Stimulated activated naive CD8-positive, alpha-beta T cell treated with anti-CD3 and anti-CD28 coated beads, Interleukin-15, Interleukin-2, amounts not matched to agents 100 ng/mL and 50 ng/mL, for 24 hours (primary cell): ENCODE results near the gene PLPP1.
"Not testable (repeated sequence)": the region's sequence is repeated elsewhere in the genome, so short reads cannot be mapped to it uniquely, and the experiment has no call there.

Source experiments
- H3K27ac Mint-ChIP-seq: one replicate; pipeline ENCODE4 v1.8.0; 2021; ENCODE audit warnings: mild to moderate bottlenecking, mixed read lengths
- H3K27me3 Mint-ChIP-seq: one replicate; pipeline ENCODE4 v1.8.0; 2021; ENCODE audit warnings: mixed read lengths
- H3K36me3 Mint-ChIP-seq: one replicate; pipeline ENCODE4 v1.8.0; 2021; ENCODE audit warnings: low read depth, mixed read lengths
- H3K4me1 Mint-ChIP-seq: one replicate; pipeline ENCODE4 v1.8.0; 2021; ENCODE audit warnings: low read depth, mixed read lengths
- H3K4me3 Mint-ChIP-seq: one replicate; pipeline ENCODE4 v1.8.0; 2021; ENCODE audit warnings: mild to moderate bottlenecking, mixed read lengths
- H3K9me3 Mint-ChIP-seq: one replicate; pipeline ENCODE4 v1.8.0; 2021; ENCODE audit warnings: mixed read lengths

PLPP1 gene

GRCh38 chr5:55503917-55504316 is 30.8 kb downstream of the PLPP1 start:
- H3K27ac Mint-ChIP-seq, H3K36me3 Mint-ChIP-seq, H3K9me3 Mint-ChIP-seq, H3K4me3 Mint-ChIP-seq, H3K27me3 Mint-ChIP-seq: not testable (repeated sequence)
- peaks cover 14% of the 10 kb centered on the region for H3K4me1 Mint-ChIP-seq

GRCh38 chr5:55502759-55503158 is 32.0 kb downstream of the PLPP1 start:
- Mint-ChIP-seq H3K4me1 (peaks cover 14% of the 10 kb centered on the region), H3K4me3 (no peak overlapping the region), H3K9me3 (no peaks in the 10 kb centered on the region), H3K36me3 (no peaks in the 10 kb centered on the region), H3K27ac (no peak overlapping the region), H3K27me3 (no peaks in the 10 kb centered on the region)

- no peak overlapping the region for H3K27ac Mint-ChIP-seq
- no peak overlapping the region for H3K4me3 Mint-ChIP-seq
- no peaks in the 10 kb centered on the region for H3K36me3 Mint-ChIP-seq
- H3K9me3 Mint-ChIP-seq: no peaks in the 10 kb centered on the region
- H3K4me1 Mint-ChIP-seq: peaks cover 9% of the 10 kb centered on the region
- no peaks in the 10 kb centered on the region for H3K27me3 Mint-ChIP-seq
These were observed 36.3 kb downstream of the PLPP1 start for GRCh38 chr5:55498457-55498856.

- no peaks in the 10 kb centered on the region for H3K36me3 Mint-ChIP-seq
- no peak overlapping the region for H3K4me3 Mint-ChIP-seq
- no peaks in the 10 kb centered on the region for H3K27me3 Mint-ChIP-seq
- peaks cover 3% of the 10 kb centered on the region for H3K4me1 Mint-ChIP-seq
- no peaks in the 10 kb centered on the region for H3K9me3 Mint-ChIP-seq
- no peak overlapping the region for H3K27ac Mint-ChIP-seq
These were observed 37.1 kb downstream of the PLPP1 start for GRCh38 chr5:55497712-55498111.

GRCh38 chr5:55495216-55495615 is 39.5 kb downstream of the PLPP1 start:
- no peak overlapping the region for H3K27ac Mint-ChIP-seq
- no peaks in the 10 kb centered on the region for H3K9me3 Mint-ChIP-seq
- H3K4me1 Mint-ChIP-seq: no peaks in the 10 kb centered on the region

GRCh38 chr5:55492449-55492848 is 42.3 kb downstream of the PLPP1 start:
- H3K4me1 Mint-ChIP-seq: no peaks in the 10 kb centered on the region

More at GRCh38 chr5:55495216-55495615, 39.5 kb downstream of the PLPP1 start:
- Mint-ChIP-seq H3K4me3 (no peak overlapping the region), H3K36me3 (peaks cover 8% of the 10 kb centered on the region), H3K27me3 (no peaks in the 10 kb centered on the region)

GRCh38 chr5:55485073-55485472 is 49.7 kb downstream of the PLPP1 start:
- H3K27me3 Mint-ChIP-seq: no peaks in the 10 kb centered on the region
- no peak overlapping the region for H3K4me3 Mint-ChIP-seq
- H3K36me3 Mint-ChIP-seq: peaks cover 8% of the 10 kb centered on the region
- peaks cover 14% of the 10 kb centered on the region for H3K4me1 Mint-ChIP-seq
- no peak overlapping the region for H3K27ac Mint-ChIP-seq
- no peaks in the 10 kb centered on the region for H3K9me3 Mint-ChIP-seq

More at GRCh38 chr5:55492449-55492848, 42.3 kb downstream of the PLPP1 start:
- no peaks in the 10 kb centered on the region for H3K27me3 Mint-ChIP-seq
- no peak overlapping the region for H3K4me3 Mint-ChIP-seq
- H3K36me3 Mint-ChIP-seq: peaks cover 16% of the 10 kb centered on the region
- no peaks in the 10 kb centered on the region for H3K9me3 Mint-ChIP-seq
- no peak overlapping the region for H3K27ac Mint-ChIP-seq

GRCh38 chr5:55484531-55484930 is 50.2 kb downstream of the PLPP1 start:
- Mint-ChIP-seq H3K27ac (no peak overlapping the region), H3K4me3 (no peak overlapping the region)

GRCh38 chr5:55483885-55484284 is 50.9 kb downstream of the PLPP1 start:
- no peaks in the 10 kb centered on the region for H3K9me3 Mint-ChIP-seq
- H3K27me3 Mint-ChIP-seq: no peaks in the 10 kb centered on the region
- no peak overlapping the region for H3K27ac Mint-ChIP-seq
- H3K4me1 Mint-ChIP-seq: peaks cover 22% of the 10 kb centered on the region
- H3K36me3 Mint-ChIP-seq: no peaks in the 10 kb centered on the region
- H3K4me3 Mint-ChIP-seq: no peak overlapping the region

More at GRCh38 chr5:55484531-55484930, 50.2 kb downstream of the PLPP1 start:
- Mint-ChIP-seq H3K36me3 (peaks cover 5% of the 10 kb centered on the region), H3K9me3 (no peaks in the 10 kb centered on the region), H3K27me3 (no peaks in the 10 kb centered on the region), H3K4me1 (peaks cover 19% of the 10 kb centered on the region)

GRCh38 chr5:55481293-55481855 is 53.4 kb downstream of the PLPP1 start:
- Mint-ChIP-seq H3K27me3 (no peaks in the 10 kb centered on the region), H3K4me3 (no peak overlapping the region), H3K27ac (no peak overlapping the region), H3K36me3 (no peaks in the 10 kb centered on the region), H3K9me3 (no peaks in the 10 kb centered on the region), H3K4me1 (peaks cover 22% of the 10 kb centered on the region)

- Mint-ChIP-seq H3K36me3 (no peaks in the 10 kb centered on the region), H3K27ac (no peak overlapping the region), H3K27me3 (no peaks in the 10 kb centered on the region), H3K4me3 (no peak overlapping the region), H3K9me3 (no peaks in the 10 kb centered on the region), H3K4me1 (peaks cover 22% of the 10 kb centered on the region)
These were observed 54.0 kb downstream of the PLPP1 start for GRCh38 chr5:55480781-55481180.

- H3K4me3 Mint-ChIP-seq: no peak overlapping the region
- H3K27ac Mint-ChIP-seq: no peak overlapping the region
- no peaks in the 10 kb centered on the region for H3K27me3 Mint-ChIP-seq
- H3K36me3 Mint-ChIP-seq: peaks cover 9% of the 10 kb centered on the region
- no peaks in the 10 kb centered on the region for H3K9me3 Mint-ChIP-seq
- H3K4me1 Mint-ChIP-seq: no peaks in the 10 kb centered on the region
These were observed 62.1 kb downstream of the PLPP1 start for GRCh38 chr5:55472642-55473041.

- Mint-ChIP-seq H3K36me3 (peaks cover 20% of the 10 kb centered on the region), H3K9me3 (no peaks in the 10 kb centered on the region), H3K27ac (no peak overlapping the region), H3K4me3 (no peak overlapping the region), H3K27me3 (no peaks in the 10 kb centered on the region), H3K4me1 (no peaks in the 10 kb centered on the region)
These were observed 63.3 kb downstream of the PLPP1 start for GRCh38 chr5:55471468-55471867.

- Mint-ChIP-seq H3K27me3 (no peaks in the 10 kb centered on the region), H3K4me3 (no peak overlapping the region), H3K9me3 (no peaks in the 10 kb centered on the region), H3K36me3 (peaks cover 30% of the 10 kb centered on the region), H3K4me1 (no peaks in the 10 kb centered on the region), H3K27ac (no peak overlapping the region)
These were observed 64.5 kb downstream of the PLPP1 start for GRCh38 chr5:55470282-55470681.

GRCh38 chr5:55469839-55470238 is 64.9 kb downstream of the PLPP1 start:
- H3K27ac Mint-ChIP-seq: no peak overlapping the region

GRCh38 chr5:55467862-55468551 is 66.8 kb downstream of the PLPP1 start:
- Mint-ChIP-seq H3K27ac (no peak overlapping the region), H3K4me3 (no peak overlapping the region), H3K4me1 (no peaks in the 10 kb centered on the region), H3K36me3 (peaks cover 39% of the 10 kb centered on the region), H3K27me3 (no peaks in the 10 kb centered on the region), H3K9me3 (no peaks in the 10 kb centered on the region)

More at GRCh38 chr5:55469839-55470238, 64.9 kb downstream of the PLPP1 start:
- Mint-ChIP-seq H3K4me1 (no peaks in the 10 kb centered on the region), H3K36me3 (peaks cover 32% of the 10 kb centered on the region), H3K4me3 (no peak overlapping the region), H3K27me3 (no peaks in the 10 kb centered on the region), H3K9me3 (no peaks in the 10 kb centered on the region)
